ENCODE data around the gene CORO2B. TPM values are rescaled to one million over a fixed set of nuclear protein-coding genes. Genes with fewer than 3 reads are reported as not detected.

The CORO2B gene
- total and polyA plus RNA-seq, 9 of the 15 experiments (the other 6 are each of a cell fraction or from before 2014, with no cell fraction given): not detected

GRCh38 chr15:68603216-68603595, 24.4 kb downstream of the CORO2B start:
- H3K9ac ChIP-seq (ENCODE audit: insufficient read depth in 1 of 2, low read depth in 2 of 2, low read length in 2 of 2): no peak overlapping the region
- H3K4me3 ChIP-seq: no peak overlapping the region
- no peaks in the 10 kb centered on the region for H3K36me3 ChIP-seq (ENCODE audit: control insufficient read depth, insufficient read depth, low read length)
- CTCF ChIA-PET (ENCODE audit: low intra/inter-chr PET ratio): no interaction called here
- H2AFZ ChIP-seq (ENCODE audit: low read depth, low read length): no peak overlapping the region
- no peaks in the 10 kb centered on the region for H3K4me1 ChIP-seq (replicated peaks in 1 of 2; ENCODE audit: control insufficient read depth in 2 of 2, insufficient read depth in 2 of 2, low read length in 2 of 2)
- no peaks in the 10 kb centered on the region for H3K9me1 ChIP-seq (ENCODE audit: control insufficient read depth, insufficient read depth, low read length)
- H3K27ac ChIP-seq (ENCODE audit: extremely low read depth, low read depth, low read length): no peak overlapping the region
- ATAC-seq (no peak), FAIRE-seq (no peak), DNase-seq (ENCODE audit: extremely low read depth in 1 of 4, low spot score in 3 of 4) (no peak)
- H4K20me1 ChIP-seq (replicated peaks; ENCODE audit: control insufficient read depth, insufficient read depth, low read length): no peaks in the 10 kb centered on the region
- no peaks in the 10 kb centered on the region for H3K9me3 ChIP-seq (replicated peaks; ENCODE audit: control insufficient read depth, insufficient read depth, low read depth, low read length)
- H3K79me2 ChIP-seq (ENCODE audit: control insufficient read depth, insufficient read depth, low read length): no peaks in the 10 kb centered on the region
- POLR2A ChIA-PET: interaction anchor here (0.6 to 0.8 kb wide), 2 partner anchors 10 to 71 kb away, joined by 3 to 5 read pairs; no protein-coding TSS in a partner anchor
- in situ Hi-C loops (cut with MboI): no loop called here
- BruUV-seq (replicated peaks): no TSS peak
- H3K27me3 ChIP-seq (ENCODE audit: control insufficient read depth in 2 of 2, insufficient read depth in 2 of 2, low read length in 2 of 2): peaks cover 8 to 63% of the 10 kb centered on the region in 2 experiments; a peak in 4 of 5 replicates
- H3K4me2 ChIP-seq (ENCODE audit: insufficient read depth, low read length): no peak overlapping the region
- intact Hi-C loops (cut with micrococcal nuclease): no loop called here
- 0% methylated on average over 5 of the region's 5 CpGs for WGBS (ENCODE audit: insufficient coverage, low coverage, missing lambda C conversion rate)
- TF ChIP-seq E2F4 (CRISPR knock-in tag; IDR thresholded peaks at IDR 0.05; ENCODE audit: low read depth): no peak
- TF ChIP-seq ZNF764 (CRISPR knock-in tag; IDR thresholded peaks at IDR 0.05; ENCODE audit: low read depth): no peak
- no peak for TF ChIP-seq GABPB1 (CRISPR knock-in tag; IDR thresholded peaks at IDR 0.05)
- TF ChIP-seq FOXP4 (CRISPR knock-in tag; IDR thresholded peaks at IDR 0.05; ENCODE audit: borderline replicate concordance): no peak
- no peak for TF ChIP-seq HMBOX1 (IDR thresholded peaks at IDR 0.05)
- no peak for TF ChIP-seq FOXM1 (IDR thresholded peaks at IDR 0.05; ENCODE audit: low read depth)
- no peak for TF ChIP-seq FOXM1 (CRISPR knock-in tag; IDR thresholded peaks at IDR 0.05; ENCODE audit: low read depth)
- TF ChIP-seq MAZ (CRISPR knock-in tag; conservative IDR thresholded peaks at IDR 0.05 in 1 of 2, IDR thresholded peaks at IDR 0.05 in 1 of 2): no peak
- no peak for TF ChIP-seq ZNF408 (CRISPR knock-in tag; IDR thresholded peaks at IDR 0.05; ENCODE audit: low read depth)
- TF ChIP-seq ZFX (CRISPR knock-in tag; IDR thresholded peaks at IDR 0.05): no peak
- TF ChIP-seq CBX2 (IDR thresholded peaks at IDR 0.05; ENCODE audit: insufficient read depth, low read length, poor library complexity, severe bottlenecking): no peak
- no peak for TF ChIP-seq ILK (tag; IDR thresholded peaks at IDR 0.05; ENCODE audit: borderline replicate concordance, low read depth)
- no peak for TF ChIP-seq FOXK2 (conservative IDR thresholded peaks at IDR 0.05 in 1 of 2, IDR thresholded peaks at IDR 0.05 in 1 of 2; ENCODE audit: low read depth in 2 of 2)
- no peak for TF ChIP-seq FOXA3 (CRISPR knock-in tag; conservative IDR thresholded peaks at IDR 0.05 in 1 of 2, IDR thresholded peaks at IDR 0.05 in 1 of 2)
- TF ChIP-seq SMC3 (conservative IDR thresholded peaks at IDR 0.05; ENCODE audit: insufficient read depth, low read depth, low read length): no peak
- no peak for TF ChIP-seq BCOR (IDR thresholded peaks at IDR 0.05)
- TF ChIP-seq SRSF3 (IDR thresholded peaks at IDR 0.05; ENCODE audit: insufficient read depth, low read length): no peak
- no peak for TF ChIP-seq ZNF277 (CRISPR knock-in tag; IDR thresholded peaks at IDR 0.05; ENCODE audit: borderline replicate concordance)

All from K562 (cell line).